Measurements from ENCODE around the gene ENTPD8.
A peak's percentile ranks its signal among the peaks of the same experiment; 100 is the strongest.

DNA sequence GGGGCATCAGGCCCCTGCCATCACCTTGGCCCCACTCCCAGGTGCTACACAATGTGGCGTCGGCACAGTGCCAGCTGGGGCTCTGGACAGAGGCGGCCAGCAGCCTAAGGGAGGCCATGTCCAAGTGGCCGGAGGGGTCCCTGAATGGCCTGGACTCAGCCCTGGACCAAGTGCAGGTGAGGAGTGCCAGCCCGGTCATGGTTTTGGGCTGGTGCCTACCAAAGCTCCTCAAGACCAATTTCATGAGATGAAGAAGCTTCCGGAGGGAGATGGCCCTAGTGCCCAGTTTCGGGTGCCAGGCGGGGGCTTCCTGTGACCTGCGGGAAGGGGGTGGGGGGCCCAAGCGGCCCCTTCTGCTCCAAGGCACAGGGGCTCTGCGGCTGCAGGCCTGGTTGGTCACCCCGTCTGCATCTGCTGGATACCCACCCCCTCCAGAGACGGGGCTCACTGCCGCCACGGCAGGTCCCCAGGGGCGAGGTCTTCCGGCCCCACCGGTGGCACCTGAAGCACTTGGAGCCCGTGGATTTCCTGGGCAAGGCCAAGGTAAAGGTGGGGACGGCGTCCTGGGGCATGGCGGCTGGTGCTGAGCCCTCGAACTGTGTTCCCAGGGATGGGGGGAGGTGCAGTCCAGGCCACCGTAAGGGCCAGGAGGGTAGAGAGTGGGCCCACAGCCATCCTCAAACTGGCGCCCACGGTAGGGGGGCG, 12.2 kb downstream of the ENTPD8 start:
- TF ChIP-seq ZNF768 (CRISPR knock-in tag; IDR thresholded peaks at IDR 0.05) (0 out of 2 replicates have a peak, but pooled peaks have one; percentile 12), POLR2G (IDR thresholded peaks at IDR 0.05; ENCODE audit: low read depth, low read length) (no peak), POLR2AphosphoS5 (IDR thresholded peaks at IDR 0.05; ENCODE audit: low read depth, low read length) (no peak), POLR2A (IDR thresholded peaks at IDR 0.05; ENCODE audit: insufficient read depth in 1 of 2, low read depth in 2 of 2, low read length in 2 of 2) (no peak), CEBPG (CRISPR knock-in tag; IDR thresholded peaks at IDR 0.05) (no peak), JUN (CRISPR knock-in tag; IDR thresholded peaks at IDR 0.05) (no peak), ZNF12 (CRISPR knock-in tag; IDR thresholded peaks at IDR 0.05) (no peak), ZNF766 (CRISPR knock-in tag; IDR thresholded peaks at IDR 0.05; ENCODE audit: borderline replicate concordance) (no peak), CTCF (CRISPR knock-in tag; IDR thresholded peaks at IDR 0.05) (no peak)
